ENCODE results near the gene SCOC. TPM values are rescaled to one million over a fixed set of nuclear protein-coding genes. Genes with fewer than 3 reads are reported as not detected.
"Not testable (repeated sequence)": the region's sequence is repeated elsewhere in the genome, so short reads cannot be mapped to it uniquely, and the experiment has no call there.

Gene SCOC
- polyA plus RNA-seq, 1 donor, result 83.0 TPM

- Histone ChIP-seq H3K36me3 (ENCODE audit: control insufficient read depth, insufficient read depth, low read length) (no peaks in the 10 kb centered on the region), H3K27ac (ENCODE audit: low read length) (no peak overlapping the region), H3K9me3 (ENCODE audit: control insufficient read depth, low read depth, low read length) (no peaks in the 10 kb centered on the region), H3K4me1 (ENCODE audit: control insufficient read depth, insufficient read depth, low read length) (no peaks in the 10 kb centered on the region), H3K27me3 (ENCODE audit: control insufficient read depth, insufficient read depth, low read length) (no peaks in the 10 kb centered on the region), H3K4me3 (ENCODE audit: low read length) (no peak overlapping the region)
- no peak for DNase-seq
- WGBS (ENCODE audit: insufficient coverage, low lambda C conversion rate), result no CpG with 5 or more reads among the region's 5 CpGs
These were observed 22.2 kb downstream of the SCOC start for GRCh38 chr4:140395668-140396067.

GRCh38 chr4:140400111-140400510 is 26.7 kb downstream of the SCOC start:
- Histone ChIP-seq H3K36me3 (ENCODE audit: control insufficient read depth, insufficient read depth, low read length) (no peaks in the 10 kb centered on the region), H3K4me1 (ENCODE audit: control insufficient read depth, insufficient read depth, low read length) (no peaks in the 10 kb centered on the region), H3K9me3 (ENCODE audit: control insufficient read depth, low read depth, low read length) (no peaks in the 10 kb centered on the region), H3K27ac (ENCODE audit: low read length) (no peak overlapping the region), H3K27me3 (ENCODE audit: control insufficient read depth, insufficient read depth, low read length) (no peaks in the 10 kb centered on the region), H3K4me3 (ENCODE audit: low read length) (no peak overlapping the region)
- DNase-seq, result no peak
- 60% methylated on average over 1 of the region's 2 CpGs for WGBS (ENCODE audit: insufficient coverage, low lambda C conversion rate)

- Histone ChIP-seq H3K9me3 (ENCODE audit: control insufficient read depth, low read depth, low read length) (no peaks in the 10 kb centered on the region), H3K27ac (ENCODE audit: low read length) (no peak overlapping the region), H3K4me3 (ENCODE audit: low read length) (no peak overlapping the region), H3K27me3 (ENCODE audit: control insufficient read depth, insufficient read depth, low read length) (no peaks in the 10 kb centered on the region), H3K4me1 (ENCODE audit: control insufficient read depth, insufficient read depth, low read length) (no peaks in the 10 kb centered on the region), H3K36me3 (ENCODE audit: control insufficient read depth, insufficient read depth, low read length) (no peaks in the 10 kb centered on the region)
- DNase-seq, result no peak
These were observed 32.8 kb downstream of the SCOC start for GRCh38 chr4:140406292-140406691.

GRCh38 chr4:140408974-140409373 is 35.5 kb downstream of the SCOC start:
- peak; percentile 8 to 14 for DNase-seq
- no peak overlapping the region for H3K27ac ChIP-seq (ENCODE audit: low read length)
- H3K9me3 ChIP-seq (ENCODE audit: control insufficient read depth, low read depth, low read length), result no peaks in the 10 kb centered on the region
- WGBS (ENCODE audit: insufficient coverage, low lambda C conversion rate), result no CpG with 5 or more reads among the region's 1 CpG
- H3K4me3 ChIP-seq (ENCODE audit: low read length), result no peak overlapping the region
- no peaks in the 10 kb centered on the region for H3K36me3 ChIP-seq (ENCODE audit: control insufficient read depth, insufficient read depth, low read length)
- H3K4me1 ChIP-seq (ENCODE audit: control insufficient read depth, insufficient read depth, low read length), result no peaks in the 10 kb centered on the region
- no peaks in the 10 kb centered on the region for H3K27me3 ChIP-seq (ENCODE audit: control insufficient read depth, insufficient read depth, low read length)

- not testable (repeated sequence) for DNase-seq; H3K4me3 ChIP-seq (ENCODE audit: low read length); H3K27me3 ChIP-seq (ENCODE audit: control insufficient read depth, insufficient read depth, low read length); H3K4me1 ChIP-seq (ENCODE audit: control insufficient read depth, insufficient read depth, low read length); H3K9me3 ChIP-seq (ENCODE audit: control insufficient read depth, low read depth, low read length); H3K27ac ChIP-seq (ENCODE audit: low read length); H3K36me3 ChIP-seq (ENCODE audit: control insufficient read depth, insufficient read depth, low read length)
- no CpG with 5 or more reads among the region's 32 CpGs for WGBS (ENCODE audit: insufficient coverage, low lambda C conversion rate)
These were observed 39.9 kb downstream of the SCOC start for GRCh38 chr4:140413130-140413969.

GRCh38 chr4:140423106-140423505 is 49.7 kb downstream of the SCOC start:
- no peak for DNase-seq
- Histone ChIP-seq H3K4me1 (ENCODE audit: control insufficient read depth, insufficient read depth, low read length) (no peaks in the 10 kb centered on the region), H3K27ac (ENCODE audit: low read length) (no peak overlapping the region), H3K27me3 (ENCODE audit: control insufficient read depth, insufficient read depth, low read length) (peaks cover 15% of the 10 kb centered on the region), H3K36me3 (ENCODE audit: control insufficient read depth, insufficient read depth, low read length) (no peaks in the 10 kb centered on the region), H3K4me3 (ENCODE audit: low read length) (no peak overlapping the region), H3K9me3 (ENCODE audit: control insufficient read depth, low read depth, low read length) (no peaks in the 10 kb centered on the region)

- 65% methylated on average over 3 of the region's 23 CpGs for WGBS (ENCODE audit: insufficient coverage, low lambda C conversion rate)
- H3K27ac ChIP-seq (ENCODE audit: low read length), result peak overlapping the region; percentile 13
- no peaks in the 10 kb centered on the region for H3K9me3 ChIP-seq (ENCODE audit: control insufficient read depth, low read depth, low read length)
- peaks cover 15% of the 10 kb centered on the region for H3K27me3 ChIP-seq (ENCODE audit: control insufficient read depth, insufficient read depth, low read length)
- DNase-seq, result no peak
- H3K4me3 ChIP-seq (ENCODE audit: low read length), result peak overlapping the region; percentile 59
- H3K4me1 ChIP-seq (ENCODE audit: control insufficient read depth, insufficient read depth, low read length), result no peaks in the 10 kb centered on the region
- no peaks in the 10 kb centered on the region for H3K36me3 ChIP-seq (ENCODE audit: control insufficient read depth, insufficient read depth, low read length)
These were observed 53.2 kb downstream of the SCOC start for GRCh38 chr4:140426610-140427105.

GRCh38 chr4:140427106-140427918 is 53.9 kb downstream of the SCOC start, which contains the start of gene CLGN:
CLGN (minus strand) TSS chr4:140427648; CDS start chr4:140413078, 14,570 bp downstream.
- H3K4me1 ChIP-seq (ENCODE audit: control insufficient read depth, insufficient read depth, low read length), result no peaks in the 10 kb centered on the region
- H3K36me3 ChIP-seq (ENCODE audit: control insufficient read depth, insufficient read depth, low read length), result no peaks in the 10 kb centered on the region
- no CpG with 5 or more reads among the region's 73 CpGs for WGBS (ENCODE audit: insufficient coverage, low lambda C conversion rate)
- peak within 1 kb of the TSS; percentile 59 for H3K4me3 ChIP-seq (ENCODE audit: low read length)
- DNase-seq, result peak; percentile 45 to 70
- no peaks in the 10 kb centered on the region for H3K9me3 ChIP-seq (ENCODE audit: control insufficient read depth, low read depth, low read length)
- H3K27ac ChIP-seq (ENCODE audit: low read length), result peak within 1 kb of the TSS; percentile 13
- H3K27me3 ChIP-seq (ENCODE audit: control insufficient read depth, insufficient read depth, low read length), result peaks cover 15% of the 10 kb centered on the region

- H3K27me3 ChIP-seq (ENCODE audit: control insufficient read depth, insufficient read depth, low read length), result peaks cover 15% of the 10 kb centered on the region
- no peaks in the 10 kb centered on the region for H3K4me1 ChIP-seq (ENCODE audit: control insufficient read depth, insufficient read depth, low read length)
- DNase-seq, result no peak
- H3K36me3 ChIP-seq (ENCODE audit: control insufficient read depth, insufficient read depth, low read length), result no peaks in the 10 kb centered on the region
- 62% methylated on average over 4 of the region's 7 CpGs for WGBS (ENCODE audit: insufficient coverage, low lambda C conversion rate)
- H3K27ac ChIP-seq (ENCODE audit: low read length), result no peak overlapping the region
- no peaks in the 10 kb centered on the region for H3K9me3 ChIP-seq (ENCODE audit: control insufficient read depth, low read depth, low read length)
- peak overlapping the region; percentile 59 for H3K4me3 ChIP-seq (ENCODE audit: low read length)
These were observed 54.5 kb downstream of the SCOC start for GRCh38 chr4:140427919-140428471.

Measured in large intestine (tissue), 3 donors.